Measurements from ENCODE around the gene HTRA1. TPM values are rescaled to one million over a fixed set of nuclear protein-coding genes. Genes with fewer than 3 reads are reported as not detected.

HTRA1 gene
- 100 to 1,000 TPM in 1 of 3 donors, 10 to 100 TPM in 2; 21.4 to 244 (median 76.1) TPM for polyA plus RNA-seq

- peak within 1 kb of the TSS; percentile 60 for H3K27ac ChIP-seq (ENCODE audit: low read depth, low read length)
- WGBS, 3 donors, result 0 to 1% (median 0%) methylated on average over 14 to 56 of the region's 56 CpGs
These were observed at the start of gene HTRA1 for GRCh38 chr10:122461367-122461728. HTRA1 (plus strand) TSS chr10:122461553; CDS start chr10:122461653, 100 bp downstream.

- H3K27ac ChIP-seq (ENCODE audit: low read depth, low read length), result no peak overlapping the region
These were observed 48.0 kb upstream of the HTRA1 start for GRCh38 chr10:122413327-122413726.

DNA sequence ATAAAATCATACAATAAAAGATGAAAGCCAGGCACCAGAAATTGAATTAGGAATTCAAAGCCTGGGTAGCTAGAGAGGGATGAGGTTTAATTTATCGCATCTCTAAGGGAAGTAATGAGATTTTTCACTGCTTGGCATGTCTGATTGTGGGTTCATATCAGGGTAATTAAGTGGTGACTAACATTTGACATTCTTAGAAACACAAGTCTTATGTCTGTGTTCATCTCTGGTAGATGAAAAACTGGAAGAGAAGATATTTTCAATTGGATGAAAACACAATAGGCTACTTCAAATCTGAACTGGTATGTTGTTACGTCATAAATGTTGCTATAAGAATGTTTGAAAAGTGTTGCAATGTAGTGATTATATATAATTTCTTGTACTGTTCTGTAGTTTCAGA, 43.7 kb upstream of the HTRA1 start:
- no peak overlapping the region for H3K27ac ChIP-seq (ENCODE audit: low read depth, low read length)
- 85 to 97% (median 88%) methylated on average over 2 of the region's 2 CpGs for WGBS, 3 donors

- 85 to 90% (median 88%) methylated on average over 1 of the region's 1 CpG for WGBS, 3 donors
- H3K27ac ChIP-seq (ENCODE audit: low read depth, low read length), result no peak overlapping the region
These were observed 42.3 kb upstream of the HTRA1 start for GRCh38 chr10:122419016-122419415.

GRCh38 chr10:122419876-122420623, 41.3 kb upstream of the HTRA1 start:
- H3K27ac ChIP-seq (ENCODE audit: low read depth, low read length), result no peak overlapping the region
- 63 to 81% (median 65%) methylated on average over 3 of the region's 3 CpGs for whole genome bisulfite sequencing, 3 donors

- WGBS, 3 donors, result 88 to 97% (median 94%) methylated on average over 3 of the region's 3 CpGs
- H3K27ac ChIP-seq (ENCODE audit: low read depth, low read length), result no peak overlapping the region
These were observed 40.7 kb upstream of the HTRA1 start for GRCh38 chr10:122420624-122421007.

DNA sequence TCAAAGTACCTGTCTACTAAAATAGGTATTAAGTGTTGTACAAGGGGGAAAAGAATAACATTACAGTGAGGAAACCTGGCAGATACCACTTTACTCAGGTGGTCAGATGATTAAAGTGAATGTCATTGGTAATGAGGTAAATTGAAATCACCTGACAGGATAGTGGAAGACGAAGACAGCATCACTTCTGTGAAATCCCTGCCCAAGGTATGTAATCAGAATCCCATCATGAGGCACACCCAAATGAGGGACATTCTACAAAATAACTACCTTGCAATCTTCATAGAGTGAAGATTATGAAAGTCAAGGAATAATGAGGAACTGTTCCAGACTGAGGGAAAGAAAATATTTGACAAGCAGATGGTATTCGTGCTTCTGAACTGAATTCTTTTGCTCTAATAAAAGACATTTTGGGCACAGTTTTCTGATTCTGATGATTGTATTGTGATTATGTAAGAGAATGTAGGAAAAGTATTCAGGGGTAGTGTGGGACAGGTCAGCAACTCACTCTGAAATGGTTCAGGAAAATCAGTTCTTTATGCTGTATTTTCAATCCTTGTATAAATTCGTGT, 40.2 kb upstream of the HTRA1 start:
- no peak overlapping the region for H3K27ac ChIP-seq (ENCODE audit: low read depth, low read length)
- 76 to 84% (median 80%) methylated on average over 3 of the region's 3 CpGs for WGBS, 3 donors

- no peak overlapping the region for H3K27ac ChIP-seq (ENCODE audit: low read depth, low read length)
These were observed 39.6 kb upstream of the HTRA1 start for GRCh38 chr10:122421742-122422141.

GRCh38 chr10:122422266-122422989, 38.9 kb upstream of the HTRA1 start:
- 66 to 86% (median 78%) methylated on average over 5 of the region's 5 CpGs for WGBS, 3 donors

DNA sequence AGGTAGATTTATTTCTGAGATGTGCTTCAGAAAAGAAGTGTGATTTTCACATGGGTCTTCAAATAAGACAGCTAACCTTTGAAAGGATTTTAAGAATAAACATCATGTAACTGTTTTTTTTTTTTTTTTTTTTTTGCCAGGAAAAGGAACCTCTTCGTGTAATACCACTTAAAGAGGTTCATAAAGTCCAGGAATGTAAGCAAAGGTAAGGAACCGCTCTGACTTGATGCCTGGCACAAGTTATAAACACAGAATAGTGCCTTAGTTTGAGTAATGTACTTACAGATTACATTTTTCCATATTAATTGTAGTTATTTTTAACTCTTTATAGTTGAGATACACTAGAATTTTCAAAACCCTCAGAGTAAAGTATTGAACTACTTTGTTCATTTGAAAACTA, 37.3 kb upstream of the HTRA1 start:
- WGBS, 3 donors, result 87 to 92% (median 91%) methylated on average over 2 of the region's 2 CpGs
- H3K27ac ChIP-seq (ENCODE audit: low read depth, low read length), result no peak overlapping the region

More at GRCh38 chr10:122422266-122422989, 38.9 kb upstream of the HTRA1 start:
- H3K27ac ChIP-seq (ENCODE audit: low read depth, low read length), result no peak overlapping the region

- 86 to 98% (median 90%) methylated on average over 6 of the region's 6 CpGs for WGBS, 3 donors
- no peak overlapping the region for H3K27ac ChIP-seq (ENCODE audit: low read depth, low read length)
These were observed 34.5 kb upstream of the HTRA1 start for GRCh38 chr10:122426829-122427228.

DNA sequence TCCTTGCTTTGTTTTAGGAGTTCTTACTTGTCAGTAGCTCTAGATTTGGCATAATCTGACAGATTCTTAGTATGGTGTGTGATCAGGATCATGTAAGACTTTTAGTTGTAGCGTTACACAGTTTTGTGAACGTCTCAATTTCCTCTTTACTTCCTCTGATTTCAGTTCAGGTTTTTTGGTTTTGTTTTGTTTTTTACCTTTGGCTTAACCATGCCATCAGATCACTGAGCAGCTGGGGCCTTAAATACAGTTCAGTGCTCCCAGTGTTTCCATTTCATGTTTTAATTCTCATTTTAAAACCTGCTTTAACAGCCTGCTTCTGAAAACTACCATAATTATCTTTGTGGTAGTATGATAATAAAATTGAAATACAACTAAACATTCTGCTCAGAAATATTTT, 34.1 kb upstream of the HTRA1 start:
- WGBS, 3 donors, result 52 to 70% (median 66%) methylated on average over 2 of the region's 2 CpGs
- no peak overlapping the region for H3K27ac ChIP-seq (ENCODE audit: low read depth, low read length)

- WGBS, 3 donors, result 30 to 33% (median 32%) methylated on average over 3 of the region's 3 CpGs
- H3K27ac ChIP-seq (ENCODE audit: low read depth, low read length), result no peak overlapping the region
These were observed 26.0 kb upstream of the HTRA1 start for GRCh38 chr10:122435212-122435827.

GRCh38 chr10:122441961-122442360, 19.4 kb upstream of the HTRA1 start:
- no peak overlapping the region for H3K27ac ChIP-seq (ENCODE audit: low read depth, low read length)
- WGBS, 3 donors, result 82 to 87% (median 85%) methylated on average over 7 of the region's 7 CpGs

GRCh38 chr10:122445469-122445868, 15.9 kb upstream of the HTRA1 start:
- H3K27ac ChIP-seq (ENCODE audit: low read depth, low read length), result no peak overlapping the region
- WGBS, 3 donors, result 83 to 91% (median 88%) methylated on average over 1 of the region's 1 CpG

DNA sequence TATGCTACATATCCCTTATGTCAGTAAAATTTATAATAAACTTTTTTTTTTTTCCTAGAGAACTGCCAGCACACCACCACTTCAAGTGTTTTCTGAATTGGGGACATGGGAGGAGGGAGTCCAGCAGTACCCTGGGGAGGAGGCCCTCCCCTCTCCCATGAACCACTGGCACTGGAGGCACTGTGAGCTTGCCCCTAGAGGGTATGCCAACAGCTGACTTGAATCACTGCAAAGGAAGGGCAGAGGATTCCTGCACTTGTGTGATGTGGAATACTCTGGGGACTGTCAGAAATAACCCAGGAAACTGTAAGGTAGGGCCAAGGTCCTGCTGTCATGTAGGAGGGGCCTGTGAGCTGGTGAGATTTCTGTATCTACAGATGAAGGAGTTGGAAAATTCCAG, 15.4 kb upstream of the HTRA1 start:
- no peak overlapping the region for H3K27ac ChIP-seq (ENCODE audit: low read depth, low read length)

DNA sequence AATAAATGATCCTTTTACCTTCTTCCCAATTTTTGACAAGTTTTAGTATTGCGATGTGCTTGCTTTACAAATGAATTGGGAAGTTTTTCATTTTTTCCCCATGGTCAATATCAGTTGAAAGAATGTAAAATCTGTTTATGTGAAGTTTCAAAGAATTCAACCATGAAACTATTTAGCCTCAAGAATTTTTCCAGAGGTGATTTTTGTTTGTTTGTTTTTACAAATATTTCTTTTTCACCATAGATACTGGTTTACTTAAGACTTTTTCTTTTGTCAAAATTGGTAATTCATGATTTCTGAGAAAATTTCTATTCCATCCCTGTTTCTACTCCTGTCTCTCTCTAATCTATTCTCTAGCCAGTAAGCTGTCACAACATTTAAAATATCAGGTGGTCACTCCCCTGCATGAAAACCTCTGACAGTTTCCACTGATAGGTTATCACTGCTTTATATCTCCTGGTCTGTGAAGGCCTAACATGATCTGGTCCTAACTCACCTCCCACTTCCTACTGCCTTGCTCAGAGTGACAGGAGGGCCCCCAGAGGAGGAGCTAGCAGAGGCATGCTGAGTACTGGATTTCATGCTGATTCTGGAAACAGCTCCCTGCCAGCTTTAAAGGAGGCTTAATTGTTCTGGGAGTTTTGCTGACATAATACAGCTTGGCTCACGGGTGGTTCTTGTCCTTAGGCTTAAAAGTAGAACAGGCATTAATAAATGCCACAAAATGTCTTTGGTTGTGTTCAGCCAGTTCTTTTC, 14.5 kb upstream of the HTRA1 start:
- H3K27ac ChIP-seq (ENCODE audit: low read depth, low read length), result no peak overlapping the region
- WGBS, 3 donors, result 70 to 81% (median 73%) methylated on average over 2 of the region's 2 CpGs

DNA sequence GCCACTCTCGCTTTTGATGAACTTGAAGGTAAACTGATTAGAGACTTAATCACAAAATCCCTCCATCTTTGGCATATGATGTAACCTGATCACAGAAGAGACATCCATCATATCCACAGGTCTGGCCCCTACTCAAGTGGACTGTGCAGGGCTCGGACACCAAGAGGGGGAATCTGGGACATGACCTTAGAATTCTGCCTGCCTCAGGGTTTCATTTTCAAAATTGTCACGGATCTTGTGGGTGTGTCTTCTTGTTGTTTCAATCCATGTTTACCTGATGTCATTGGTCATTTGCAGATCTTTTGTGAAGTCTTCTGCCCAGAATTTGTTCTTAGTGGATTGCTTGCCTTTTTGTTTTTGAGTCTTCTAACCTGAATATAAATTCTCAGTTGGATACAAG, 12.8 kb upstream of the HTRA1 start:
- WGBS, 3 donors, result 88 to 94% (median 89%) methylated on average over 3 of the region's 3 CpGs
- H3K27ac ChIP-seq (ENCODE audit: low read depth, low read length), result no peak overlapping the region

DNA sequence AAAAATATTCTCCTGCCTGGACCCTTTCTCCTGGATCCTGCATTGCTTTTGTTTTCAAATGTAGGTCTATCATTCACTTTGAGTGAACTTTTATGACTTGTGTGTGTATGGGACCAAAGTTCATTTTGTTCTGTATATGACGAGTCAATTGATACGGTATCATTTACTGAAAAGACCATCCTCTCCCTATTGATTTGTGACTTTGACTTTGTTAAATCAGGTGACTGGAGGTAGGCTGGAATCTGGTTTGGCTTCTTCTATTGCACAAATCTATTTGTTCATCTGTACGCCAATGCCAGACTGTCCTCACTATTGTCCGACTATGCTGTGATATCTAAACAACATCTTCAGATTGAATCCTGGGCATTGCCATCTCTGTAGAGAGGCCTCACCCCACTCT, 12.2 kb upstream of the HTRA1 start:
- H3K27ac ChIP-seq (ENCODE audit: low read depth, low read length), result no peak overlapping the region
- WGBS, 3 donors, result 87 to 96% (median 91%) methylated on average over 4 of the region's 4 CpGs
